GM06990 (cell line): ENCODE results near the gene TRIM15.

Experiments
- DNase-seq: peaks from one replicate; pipeline ENCODE4 v3.0.0-alpha.2; 2011; ENCODE audit not compliant: insufficient read length; ENCODE audit errors: extremely low read depth
- H3K27me3 ChIP-seq: replicated peaks from 2 replicates; pipeline ENCODE4 v1.6.0; 2011; ENCODE audit warnings: low read length; ENCODE audit not compliant: control insufficient read depth, insufficient read depth
- H3K36me3 ChIP-seq: 2 replicates; pipeline ENCODE4 v1.5.1; 2011; ENCODE audit warnings: low read length; ENCODE audit not compliant: control insufficient read depth, insufficient read depth
- H3K4me3 ChIP-seq: replicated peaks from 2 replicates; pipeline ENCODE4 v1.5.1; 2011; ENCODE audit warnings: low read depth, mild to moderate bottlenecking, control low read depth, low read length
- CTCF ChIP-seq: IDR thresholded peaks from 2 replicates; pipeline ENCODE4 v1.5.1; 2011; ENCODE audit warnings: low read length, control low read depth, mild to moderate bottlenecking, inconsistent platforms; ENCODE audit not compliant: insufficient read depth, poor library complexity, severe bottlenecking

The TRIM15 gene

GRCh38 chr6:30127238-30128093, 35.9 kb upstream of the TRIM15 start:
- TF ChIP-seq CTCF: no peak
- Histone ChIP-seq H3K4me3 (no peak overlapping the region), H3K36me3 (no peaks in the 10 kb centered on the region), H3K27me3 (no peaks in the 10 kb centered on the region; the same call in 1 of the 2 replicates)
- DNase-seq: no peak

- Histone ChIP-seq H3K27me3 (no peaks in the 10 kb centered on the region; the same call in 1 of the 2 replicates), H3K36me3 (no peaks in the 10 kb centered on the region), H3K4me3 (no peak overlapping the region)
- no peak for DNase-seq
- no peak for TF ChIP-seq CTCF
Measured at GRCh38 chr6:30129265-30130178, 33.8 kb upstream of the TRIM15 start.

- H3K4me3 ChIP-seq: no peak overlapping the region
- no peak for TF ChIP-seq CTCF
- H3K36me3 ChIP-seq: no peaks in the 10 kb centered on the region
- no peaks in the 10 kb centered on the region; the same call in 1 of the 2 replicates for H3K27me3 ChIP-seq
- no peak for DNase-seq
Measured at GRCh38 chr6:30130179-30130679, 33.1 kb upstream of the TRIM15 start.

- Histone ChIP-seq H3K27me3 (no peaks in the 10 kb centered on the region; the same call in 1 of the 2 replicates), H3K4me3 (no peak overlapping the region), H3K36me3 (no peaks in the 10 kb centered on the region)
- peak; percentile 99 for TF ChIP-seq CTCF
- no peak for DNase-seq
Measured at GRCh38 chr6:30130887-30131862, 32.2 kb upstream of the TRIM15 start.
